Midbrain (tissue), 1 donor: ENCODE results near the gene ZNF678.
"Not testable (repeated sequence)": the region's sequence is repeated elsewhere in the genome, so short reads cannot be mapped to it uniquely, and the experiment has no call there.

Experiments
- DNase-seq: peaks from one replicate; lab custom pipeline; 2025; lab: John Stamatoyannopoulos, UW

Gene ZNF678

GRCh38 chr1:227551881-227552280, 11.5 kb upstream of the ZNF678 start:
- DNase-seq = not testable (repeated sequence)

GRCh38 chr1:227556288-227556687, 7.1 kb upstream of the ZNF678 start:
- no peak for DNase-seq

GRCh38 chr1:227557962-227558725, 5.2 kb upstream of the ZNF678 start:
- DNase-seq = no peak

DNA sequence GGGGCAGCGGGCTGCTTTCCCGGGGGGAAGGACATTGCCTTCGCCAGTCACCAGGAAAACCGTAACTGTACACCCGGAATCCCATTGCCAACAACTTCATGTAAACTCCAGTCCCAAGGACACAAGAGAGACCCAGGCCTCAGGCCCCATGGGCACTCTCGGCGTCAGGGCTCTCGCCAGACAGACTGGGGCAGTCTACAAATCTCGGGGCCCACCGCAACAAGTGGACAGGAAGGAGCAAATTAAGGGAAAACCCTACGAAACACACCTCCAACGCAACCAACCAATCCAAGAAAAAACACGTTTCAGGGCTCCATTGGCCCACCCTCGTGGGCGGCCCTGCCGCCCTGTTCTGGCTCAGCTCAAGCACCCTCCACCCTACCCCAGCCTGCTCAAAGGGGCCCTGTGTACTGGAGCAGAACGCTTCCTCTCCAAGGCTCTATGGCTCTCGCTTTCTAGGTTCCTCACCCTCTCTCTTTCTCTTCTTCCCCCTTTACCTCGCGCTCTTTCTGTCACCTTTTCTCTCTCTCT, 4.6 kb upstream of the ZNF678 start:
- no peak for DNase-seq

GRCh38 chr1:227559499-227559898, 3.9 kb upstream of the ZNF678 start:
- DNase-seq = no peak

- no peak for DNase-seq
Observed at GRCh38 chr1:227559926-227560325, 3.4 kb upstream of the ZNF678 start.

- no peak for DNase-seq
Observed at GRCh38 chr1:227560393-227561173, 2.8 kb upstream of the ZNF678 start.

DNA sequence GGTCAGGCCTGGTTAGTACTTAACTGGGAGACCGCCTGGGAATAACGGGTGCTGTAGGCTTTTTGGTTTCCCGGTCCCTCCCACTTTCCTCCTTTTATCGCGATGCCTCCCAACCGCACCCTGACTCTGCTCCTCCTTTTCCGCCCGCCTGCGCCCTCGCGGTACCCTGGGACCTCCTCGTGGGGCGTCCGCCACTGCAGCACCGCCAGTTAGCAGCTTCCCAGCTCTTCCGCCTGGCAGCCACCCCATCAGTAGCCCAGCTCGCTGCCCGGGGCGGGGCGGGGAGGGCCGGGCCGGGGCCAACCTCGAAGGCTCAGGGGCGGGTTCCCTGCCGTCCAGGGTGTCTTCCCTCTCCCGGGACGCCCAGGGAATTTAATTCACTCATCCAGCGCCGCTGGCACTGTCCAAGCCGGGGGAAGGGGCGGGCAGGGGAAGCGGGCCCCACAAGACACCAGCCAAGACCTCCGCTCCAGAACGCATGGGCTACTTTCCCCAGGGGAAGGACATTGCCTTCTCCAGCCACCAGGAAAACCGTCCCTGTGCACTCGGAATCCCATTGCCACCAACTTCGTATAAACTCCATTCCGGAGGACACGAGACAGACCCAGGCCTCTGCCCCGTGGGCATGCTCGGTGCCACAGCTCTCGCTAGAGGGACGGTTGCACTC, 2.0 kb upstream of the ZNF678 start:
- no peak for DNase-seq

DNA sequence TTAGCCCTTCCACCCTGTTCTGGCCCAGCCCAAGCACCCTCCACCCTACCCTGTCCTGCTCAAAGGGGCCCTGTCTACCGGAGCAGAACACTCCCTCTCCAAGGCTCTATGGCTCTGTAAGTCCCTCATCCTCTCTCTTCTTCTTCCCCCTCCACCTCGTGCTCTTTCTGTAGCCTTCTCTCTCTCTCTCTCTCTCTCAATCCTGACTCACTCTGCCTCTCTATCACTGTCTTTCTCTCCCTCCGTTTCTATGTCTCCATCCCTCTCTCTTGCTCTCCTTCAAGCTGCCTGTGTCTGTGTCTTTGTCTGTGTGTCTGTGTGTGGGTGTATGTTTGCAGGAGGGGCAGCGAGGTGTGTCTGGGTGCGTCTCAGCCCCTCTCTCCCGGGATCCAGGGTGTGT, 1.3 kb upstream of the ZNF678 start:
- DNase-seq = no peak

DNA sequence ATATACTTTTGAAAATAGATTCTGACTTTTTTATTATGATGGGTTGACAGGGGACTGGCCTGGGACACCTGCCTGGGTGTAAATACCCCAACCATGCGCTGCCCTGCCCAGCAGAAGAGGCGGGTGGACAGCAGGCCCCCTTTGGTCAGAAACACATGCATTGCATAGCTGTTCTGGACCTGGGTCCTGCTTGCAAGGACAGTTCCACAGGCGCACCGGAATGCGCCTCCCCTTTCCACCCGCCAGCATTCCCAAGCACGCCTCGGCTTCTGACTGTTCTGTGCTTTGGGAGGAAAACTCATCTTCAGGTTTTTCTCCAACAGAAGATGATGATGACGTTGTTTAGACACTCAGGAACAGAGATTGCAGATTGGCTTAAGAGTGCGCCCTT, 428 bp upstream of the ZNF678 start:
- DNase-seq = no peak

- no peak for DNase-seq
Observed at GRCh38 chr1:227567256-227567655, 3.9 kb downstream of the ZNF678 start.

DNA sequence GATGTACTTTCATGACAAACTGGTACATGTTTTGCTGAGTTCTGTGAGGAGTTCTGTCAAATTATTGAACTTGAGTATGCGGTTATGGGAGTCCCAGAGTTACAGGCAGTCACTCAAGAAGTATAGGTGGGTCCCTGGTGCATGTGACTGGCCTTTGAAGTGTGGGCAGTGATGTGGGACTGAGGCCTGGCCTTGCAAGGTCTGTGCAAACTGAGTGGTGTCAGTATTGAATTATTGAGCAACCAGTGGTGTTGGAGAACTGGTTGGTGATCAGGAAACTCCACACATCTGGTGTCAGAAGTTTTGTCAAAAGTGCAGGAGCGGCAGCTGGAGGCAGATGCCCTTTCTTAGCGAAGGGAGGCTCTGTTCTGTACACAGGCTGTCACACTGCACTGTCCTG, 5.2 kb downstream of the ZNF678 start:
- DNase-seq = no peak

DNA sequence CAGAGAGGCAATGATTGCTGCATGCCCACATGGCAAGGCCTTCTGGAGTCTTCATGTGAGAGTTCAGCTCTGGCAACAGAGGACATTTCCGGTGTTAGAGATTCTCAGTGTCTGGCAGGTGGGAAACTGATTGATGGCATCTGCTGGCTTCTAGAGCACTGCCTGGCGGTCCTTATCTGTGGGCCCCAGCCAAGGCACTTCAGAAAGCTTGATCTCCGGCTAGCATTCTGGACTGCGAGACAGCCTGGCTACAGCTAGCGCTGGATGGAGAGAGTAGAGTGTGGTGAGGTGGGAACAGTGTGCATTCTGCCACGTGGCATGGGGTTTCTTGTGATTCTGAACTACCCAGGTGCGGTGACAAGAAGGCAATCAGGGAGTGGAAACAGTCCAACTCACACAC, 9.4 kb downstream of the ZNF678 start:
- DNase-seq = no peak

GRCh38 chr1:227574926-227575325, 11.6 kb downstream of the ZNF678 start:
- no peak for DNase-seq

DNA sequence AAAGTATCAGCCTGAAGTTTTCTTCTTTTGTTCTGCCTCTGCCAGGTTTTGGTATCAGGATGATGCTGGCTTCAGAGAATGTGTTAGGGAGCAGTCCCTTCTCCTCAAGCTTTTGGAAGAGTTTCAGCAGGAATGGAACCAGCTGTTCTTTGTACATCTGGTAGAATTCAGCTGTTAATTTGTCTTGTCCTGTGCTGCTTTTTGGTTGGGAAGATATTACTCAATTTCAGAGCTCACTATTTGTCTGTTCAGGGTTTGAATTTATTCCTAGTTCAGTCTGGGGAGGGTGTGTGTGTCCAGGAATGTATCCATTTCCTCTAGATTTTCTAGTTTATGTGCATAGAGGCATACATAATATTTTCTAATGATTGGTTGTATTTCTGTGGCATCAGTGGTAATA, 12.8 kb downstream of the ZNF678 start:
- no peak for DNase-seq

- no peak for DNase-seq
Observed at GRCh38 chr1:227577500-227577899, 14.1 kb downstream of the ZNF678 start.

- DNase-seq = no peak
Observed at GRCh38 chr1:227583354-227583753, 20.0 kb downstream of the ZNF678 start.

GRCh38 chr1:227586733-227587132, 23.4 kb downstream of the ZNF678 start:
- DNase-seq = no peak

- DNase-seq = no peak
Observed at GRCh38 chr1:227587968-227588367, 24.6 kb downstream of the ZNF678 start.

DNA sequence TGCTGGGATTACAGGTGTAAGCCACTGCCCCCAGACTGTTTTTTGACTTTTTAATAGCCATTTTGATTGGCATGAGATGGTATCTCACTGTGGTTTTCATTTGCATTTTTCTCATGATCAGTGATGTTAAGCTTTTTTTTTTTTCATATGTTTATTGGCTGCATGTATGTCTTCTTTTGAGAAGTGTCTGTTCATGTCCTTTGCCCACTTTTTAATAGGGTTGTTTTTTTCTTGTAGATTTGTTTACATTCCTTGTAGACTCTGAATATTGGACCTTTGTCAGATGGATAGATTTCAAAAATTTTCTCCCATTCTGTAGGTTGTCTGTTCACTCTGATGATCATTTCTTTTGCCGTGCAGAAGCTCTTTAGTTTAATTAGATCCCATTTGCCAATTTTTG, 25.4 kb downstream of the ZNF678 start:
- not testable (repeated sequence) for DNase-seq

GRCh38 chr1:227589777-227590176, 26.4 kb downstream of the ZNF678 start:
- not testable (repeated sequence) for DNase-seq

- DNase-seq = not testable (repeated sequence)
Observed at GRCh38 chr1:227596222-227596621, 32.9 kb downstream of the ZNF678 start.

DNA sequence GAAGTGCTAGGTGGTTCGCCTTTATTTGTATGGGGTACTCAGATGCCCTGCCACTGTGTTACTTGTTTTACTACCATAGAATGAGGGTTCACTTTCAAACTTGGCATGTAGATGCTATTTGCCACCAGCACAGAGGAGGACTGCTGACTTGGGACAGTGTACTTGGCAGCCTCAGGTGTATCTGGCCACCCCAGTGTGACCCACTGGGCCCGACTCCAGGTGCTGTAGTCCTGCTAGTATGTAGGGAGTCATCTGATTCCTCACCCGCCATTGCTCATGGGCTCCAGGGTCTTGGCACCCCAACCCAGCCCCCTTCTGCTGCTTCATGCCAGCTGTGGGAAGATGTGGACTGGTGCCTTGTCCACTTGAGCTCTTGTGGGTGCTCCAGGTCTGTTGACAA, 40.0 kb downstream of the ZNF678 start:
- DNase-seq = no peak
